GM23248 (cell line): ENCODE results near the gene ADK.

Experiments
- EZH2 ChIP-seq: fragments of 200-600 bp; sonication (generic); IDR thresholded peaks from 2 replicates; pipeline ENCODE4 v1.6.1; 2018; ENCODE audit warnings: antibody characterized with exemption, mild to moderate bottlenecking; ENCODE audit not compliant: insufficient read depth, poor library complexity, severe bottlenecking
- EZH2phosphoT487 ChIP-seq: fragments of 200-600 bp; sonication (generic); IDR thresholded peaks from 2 replicates; pipeline ENCODE4 v1.6.1; 2018; ENCODE audit warnings: antibody characterized with exemption, moderate library complexity, mild to moderate bottlenecking, low read depth; ENCODE audit not compliant: insufficient read depth

GRCh38 chr10:74675484-74675883 is 524.5 kb downstream of the ADK start:
- TF ChIP-seq EZH2 = no peak
- TF ChIP-seq EZH2phosphoT487 = no peak
